GM11168 (cell line): ENCODE data around the gene AFP.

Source experiments
- in situ Hi-C: fragments of 300-500 bp; cut with MboI; formaldehyde crosslinking; loops from one replicate; pipeline ENCODE4 v1.12.0; 2022; ENCODE audit warnings: low sequenced_read_pairs; ENCODE audit not compliant: unreplicated experiment

Gene AFP

GRCh38 chr4:73454920-73455319 is 18.9 kb downstream of the AFP start:
- in situ Hi-C loops = no loop called here

- in situ Hi-C loops = no loop called here
These were observed 20.4 kb downstream of the AFP start for GRCh38 chr4:73456177-73457022.

DNA sequence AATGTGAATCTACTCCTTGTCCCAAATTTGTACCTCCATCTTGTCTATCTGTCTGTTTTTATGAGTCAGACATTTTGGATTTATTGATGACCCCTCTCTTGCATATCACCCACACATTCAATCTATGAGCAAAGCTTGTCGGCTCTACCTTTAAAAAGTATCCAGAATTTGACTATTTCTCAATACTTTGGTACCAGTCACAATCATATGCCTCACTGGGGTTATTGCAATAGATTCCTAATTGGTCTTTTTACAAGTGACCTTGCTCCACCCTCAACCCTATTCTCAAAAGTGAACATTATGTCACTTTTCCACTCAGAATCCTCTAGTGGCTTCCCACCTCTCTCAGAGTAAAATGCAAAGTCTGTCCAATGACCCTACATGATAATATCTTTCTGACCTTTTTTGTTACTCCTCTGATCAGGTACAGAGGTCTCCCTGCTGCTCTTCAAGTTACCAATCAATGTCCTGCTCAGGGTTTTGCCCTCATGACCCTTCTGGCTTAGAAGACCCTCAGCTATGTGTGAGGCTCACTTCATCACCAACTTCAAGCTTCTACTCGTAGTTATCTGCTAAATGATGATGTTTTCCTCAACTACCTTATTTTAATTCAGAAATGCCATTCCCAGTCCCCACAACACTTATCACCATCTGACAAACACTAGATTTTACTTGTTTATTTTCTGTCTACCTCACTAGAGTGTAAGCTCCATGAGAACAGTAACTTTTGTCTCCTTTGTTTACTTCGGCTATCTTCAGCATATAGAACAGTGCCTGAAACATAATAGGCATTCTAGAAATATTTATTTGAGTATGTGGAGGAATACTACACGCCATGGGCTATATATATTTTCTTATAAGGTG is 22.4 kb downstream of the AFP start:
- in situ Hi-C loops = no loop called here

DNA sequence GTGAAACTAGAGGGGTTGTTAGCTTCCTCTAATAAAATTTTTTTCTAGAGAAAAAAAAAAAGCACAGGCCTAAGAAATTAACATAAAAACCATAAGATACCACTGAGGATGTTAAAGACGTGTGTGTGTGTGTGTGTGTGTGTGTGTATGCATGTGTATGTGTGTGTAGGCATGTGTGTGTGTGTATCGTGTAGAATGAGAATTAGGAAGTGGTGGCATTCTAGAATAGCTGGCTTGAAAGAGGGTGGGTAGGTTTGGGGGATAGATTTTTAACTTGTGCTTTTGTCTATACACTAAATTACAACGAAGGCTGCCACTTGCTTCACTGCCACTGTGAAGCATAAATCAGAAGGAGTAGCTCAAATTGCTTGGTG is 23.0 kb downstream of the AFP start:
- in situ Hi-C loops = no loop called here

DNA sequence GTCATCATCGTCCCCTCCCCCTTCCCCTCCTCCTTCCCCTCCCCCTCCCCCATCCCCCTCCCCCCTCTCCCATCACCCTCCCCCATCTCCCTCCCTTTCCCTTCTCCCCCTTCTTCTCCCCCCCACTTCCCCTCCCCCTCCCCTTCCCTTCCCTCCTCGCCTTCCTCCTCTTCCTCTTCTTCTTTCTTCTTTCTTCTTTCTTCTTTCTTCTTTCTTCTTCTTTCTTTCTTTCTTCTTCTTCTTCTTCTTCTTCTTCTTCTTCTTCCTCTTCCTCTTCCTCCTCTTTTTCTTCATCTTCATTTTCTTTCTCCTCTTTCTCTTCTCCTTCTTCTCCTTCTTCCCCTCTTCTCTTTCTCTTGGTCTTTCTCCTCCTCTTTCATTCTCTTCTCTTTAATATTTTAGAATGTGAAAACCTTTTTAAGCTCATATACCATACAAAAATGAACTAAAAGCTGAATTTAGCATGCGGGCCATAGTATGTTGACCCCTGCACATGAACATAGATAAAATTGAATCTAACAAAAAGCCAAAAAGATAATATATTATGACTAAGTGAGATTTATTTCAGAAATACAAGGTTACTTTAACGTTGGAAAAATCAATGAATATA is 25.0 kb downstream of the AFP start:
- in situ Hi-C loops = no loop called here

DNA sequence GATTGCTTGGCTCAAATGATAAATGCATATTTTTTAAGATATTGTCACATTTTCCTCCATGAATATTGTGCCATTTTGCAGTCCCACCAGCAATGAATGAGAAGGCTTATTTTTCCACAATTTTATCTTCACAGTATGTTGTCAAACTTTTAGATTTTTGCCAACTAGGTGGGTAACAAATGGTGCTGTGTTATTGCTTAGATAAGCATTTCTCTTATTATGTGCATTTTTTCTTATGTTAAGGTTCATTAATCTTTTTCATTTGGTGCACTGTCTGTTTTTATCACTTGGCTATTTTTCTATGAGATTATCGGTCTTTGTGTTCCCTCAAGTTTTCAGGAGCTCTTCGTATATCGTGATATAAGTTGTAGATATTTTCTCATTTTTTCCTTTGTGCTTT is 32.1 kb downstream of the AFP start:
- in situ Hi-C loops = no loop called here

DNA sequence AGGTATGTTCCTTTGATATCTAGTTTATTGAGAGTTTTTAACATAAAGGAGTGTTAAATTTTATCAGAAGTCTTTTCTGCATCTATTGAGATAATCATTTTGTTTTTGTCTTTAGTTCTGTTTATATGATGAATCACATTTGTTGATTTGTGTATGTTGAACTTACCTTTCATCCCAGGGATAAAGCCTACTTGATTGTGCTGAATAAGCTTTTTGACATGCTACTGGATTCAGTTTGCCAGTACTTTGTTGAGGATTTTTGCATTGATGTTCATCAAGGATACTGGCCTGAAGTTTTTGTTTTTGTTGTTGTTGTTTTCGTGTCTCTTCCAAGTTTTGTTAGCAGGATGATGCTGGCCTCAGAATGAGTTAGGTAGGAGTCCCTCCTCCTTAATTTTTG is 34.7 kb downstream of the AFP start:
- in situ Hi-C loops = no loop called here

- in situ Hi-C loops = no loop called here
These were observed 41.2 kb downstream of the AFP start for GRCh38 chr4:73477176-73477575.

DNA sequence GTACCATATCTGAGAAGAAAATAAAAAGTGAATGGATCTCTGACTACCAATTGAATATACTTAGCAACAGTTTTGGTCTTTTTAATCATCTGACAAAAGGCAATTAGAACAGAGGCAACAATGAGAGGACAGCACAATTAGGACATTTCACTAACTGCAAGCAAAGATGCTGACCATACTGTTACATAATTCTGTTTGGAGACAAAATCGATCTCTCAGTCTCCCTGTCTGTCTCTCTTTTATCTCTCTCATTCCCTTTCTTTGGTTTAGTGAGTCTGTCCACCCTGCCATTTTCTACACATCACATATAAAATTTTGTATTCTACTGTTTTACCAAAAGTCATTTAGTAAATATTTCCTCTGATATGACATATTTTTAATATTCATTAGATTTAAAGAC is 43.3 kb downstream of the AFP start:
- in situ Hi-C loops = no loop called here

- in situ Hi-C loops = no loop called here
These were observed 45.3 kb downstream of the AFP start, which contains the start of gene AFM for GRCh38 chr4:73481358-73481757. AFM (plus strand) TSS chr4:73481745; CDS start chr4:73481776, 31 bp downstream.

GRCh38 chr4:73485085-73485484 is 49.1 kb downstream of the AFP start:
- in situ Hi-C loops = no loop called here

GRCh38 chr4:73485596-73485995 is 49.6 kb downstream of the AFP start:
- in situ Hi-C loops = no loop called here

GRCh38 chr4:73486497-73486896 is 50.5 kb downstream of the AFP start:
- in situ Hi-C loops = no loop called here

- in situ Hi-C loops = no loop called here
These were observed 51.2 kb downstream of the AFP start for GRCh38 chr4:73487233-73487632.

- in situ Hi-C loops = no loop called here
These were observed 64.2 kb downstream of the AFP start for GRCh38 chr4:73499996-73500765.

- in situ Hi-C loops = no loop called here
These were observed 65.7 kb downstream of the AFP start for GRCh38 chr4:73501664-73502265.

GRCh38 chr4:73505567-73505966 is 69.5 kb downstream of the AFP start:
- in situ Hi-C loops = no loop called here
